Neural progenitor cell (in vitro differentiated cells): ENCODE results near the gene DHCR24. TPM values are rescaled to one million over a fixed set of nuclear protein-coding genes. Genes with fewer than 3 reads are reported as not detected.

Source experiments
- DNase-seq: peaks from one replicate; pipeline ENCODE4 v3.0.0-alpha.2; 2016; ENCODE audit warnings: low spot score
- H2AFZ ChIP-seq: fragments of 200-600 bp; sonication (generic); replicated peaks from 2 replicates; pipeline ENCODE4 v1.6.1; 2016; ENCODE audit warnings: antibody characterized with exemption
- H3F3A ChIP-seq: fragments of 200-600 bp; sonication (generic); 2 replicates; pipeline ENCODE4 v1.6.1; 2016; ENCODE audit warnings: antibody characterized with exemption, low read depth
- H3K27ac ChIP-seq: fragments of 200-600 bp; sonication (generic); 2 replicates; pipeline ENCODE4 v1.5.1; 2016; ENCODE audit warnings: mild to moderate bottlenecking
- H3K27me3 ChIP-seq: fragments of 200-600 bp; sonication (generic); 2 replicates; pipeline ENCODE4 v1.6.1; 2016; ENCODE audit warnings: mild to moderate bottlenecking, moderate library complexity
- H3K36me3 ChIP-seq: fragments of 200-600 bp; sonication (generic); 2 replicates; pipeline ENCODE4 v1.5.1; 2016
- H3K4me1 ChIP-seq: fragments of 200-600 bp; sonication (generic); 2 replicates; pipeline ENCODE4 v1.6.1; 2016; ENCODE audit warnings: mixed run types
- H3K4me2 ChIP-seq: fragments of 200-600 bp; sonication (generic); 2 replicates; pipeline ENCODE4 v1.6.1; 2016
- H3K4me3 ChIP-seq: fragments of 200-600 bp; sonication (generic); 2 replicates; pipeline ENCODE4 v1.5.1; 2016
- H3K79me2 ChIP-seq: fragments of 200-600 bp; sonication (generic); 2 replicates; pipeline ENCODE4 v1.6.1; 2016; ENCODE audit warnings: low read depth
- H3K9ac ChIP-seq: fragments of 200-600 bp; sonication (generic); 2 replicates; pipeline ENCODE4 v1.6.1; 2016
- H3K9me3 ChIP-seq: fragments of 200-600 bp; sonication (generic); 2 replicates; pipeline ENCODE4 v1.5.1; 2016; ENCODE audit warnings: low read depth
- H4K20me1 ChIP-seq: fragments of 200-600 bp; sonication (generic); 2 replicates; pipeline ENCODE4 v1.6.1; 2016; ENCODE audit warnings: low read depth
- H3K27ac Mint-ChIP-seq: 3 replicates; pipeline ENCODE4 v1.8.0; 2021; ENCODE audit warnings: mixed read lengths
- H3K27me3 Mint-ChIP-seq: 2 replicates; pipeline ENCODE4 v1.8.0; 2022; ENCODE audit warnings: low read depth, mild to moderate bottlenecking, inconsistent platforms, moderate library complexity, mixed read lengths; ENCODE audit not compliant: insufficient read depth
- H3K36me3 Mint-ChIP-seq: 3 replicates; pipeline ENCODE4 v1.8.0; 2021; ENCODE audit warnings: mixed read lengths
- H3K4me1 Mint-ChIP-seq: 3 replicates; pipeline ENCODE4 v1.8.0; 2021; ENCODE audit warnings: mixed read lengths
- H3K4me3 Mint-ChIP-seq: 3 replicates; pipeline ENCODE4 v1.8.0; 2021; ENCODE audit warnings: mild to moderate bottlenecking, moderate library complexity, mixed read lengths
- H3K9me3 Mint-ChIP-seq: 3 replicates; pipeline ENCODE4 v1.8.0; 2020; ENCODE audit warnings: mixed read lengths
- EZH2 ChIP-seq: fragments of 200-600 bp; sonication (generic); IDR thresholded peaks from 2 replicates; pipeline ENCODE4 v1.6.1; 2017; ENCODE audit warnings: antibody characterized with exemption, mild to moderate bottlenecking, moderate library complexity
- EZH2phosphoT487 ChIP-seq: fragments of 200-600 bp; sonication (generic); IDR thresholded peaks from 2 replicates; pipeline ENCODE4 v1.6.1; 2017; ENCODE audit warnings: antibody characterized with exemption
- total RNA-seq: library from RNA; depleted of rRNA; stranded (reverse); fragments of >200 nt; gene quantifications from 2 replicates; pipeline ENCODE4 v1.2.3, GENCODE V29; 2015; ENCODE audit warnings: low replicate concordance
- TF ChIP-seq, protein P1 (sequence below): fragments of 200-600 bp; sonication (generic); IDR thresholded peaks from 2 replicates; pipeline ENCODE4 v1.5.1; 2017; ENCODE audit warnings: antibody characterized with exemption, mild to moderate bottlenecking

The DHCR24 gene
- total RNA-seq, 1 donor from 2014 or later: 94.5 TPM

GRCh38 chr1:54850069-54850730, 36.8 kb downstream of the DHCR24 start:
- no peaks in the 10 kb centered on the region for H3K9me3 Mint-ChIP-seq
- Histone ChIP-seq H3K79me2 (no peaks in the 10 kb centered on the region), H3K9ac (no peak overlapping the region), H2AFZ (no peak overlapping the region), H3K27me3 (no peaks in the 10 kb centered on the region), H3F3A (peaks cover 4% of the 10 kb centered on the region), H3K9me3 (no peaks in the 10 kb centered on the region), H3K27ac (no peak overlapping the region), H3K4me2 (no peak overlapping the region), H3K4me3 (no peak overlapping the region), H4K20me1 (no peaks in the 10 kb centered on the region), H3K36me3 (no peaks in the 10 kb centered on the region), H3K4me1 (no peaks in the 10 kb centered on the region)
- peaks cover 5% of the 10 kb centered on the region for H3K27me3 Mint-ChIP-seq
- H3K4me3 Mint-ChIP-seq: no peak overlapping the region
- peaks cover 59% of the 10 kb centered on the region for H3K36me3 Mint-ChIP-seq
- H3K4me1 Mint-ChIP-seq: no peaks in the 10 kb centered on the region
- no peak overlapping the region for H3K27ac Mint-ChIP-seq
- TF ChIP-seq, protein P1, sequence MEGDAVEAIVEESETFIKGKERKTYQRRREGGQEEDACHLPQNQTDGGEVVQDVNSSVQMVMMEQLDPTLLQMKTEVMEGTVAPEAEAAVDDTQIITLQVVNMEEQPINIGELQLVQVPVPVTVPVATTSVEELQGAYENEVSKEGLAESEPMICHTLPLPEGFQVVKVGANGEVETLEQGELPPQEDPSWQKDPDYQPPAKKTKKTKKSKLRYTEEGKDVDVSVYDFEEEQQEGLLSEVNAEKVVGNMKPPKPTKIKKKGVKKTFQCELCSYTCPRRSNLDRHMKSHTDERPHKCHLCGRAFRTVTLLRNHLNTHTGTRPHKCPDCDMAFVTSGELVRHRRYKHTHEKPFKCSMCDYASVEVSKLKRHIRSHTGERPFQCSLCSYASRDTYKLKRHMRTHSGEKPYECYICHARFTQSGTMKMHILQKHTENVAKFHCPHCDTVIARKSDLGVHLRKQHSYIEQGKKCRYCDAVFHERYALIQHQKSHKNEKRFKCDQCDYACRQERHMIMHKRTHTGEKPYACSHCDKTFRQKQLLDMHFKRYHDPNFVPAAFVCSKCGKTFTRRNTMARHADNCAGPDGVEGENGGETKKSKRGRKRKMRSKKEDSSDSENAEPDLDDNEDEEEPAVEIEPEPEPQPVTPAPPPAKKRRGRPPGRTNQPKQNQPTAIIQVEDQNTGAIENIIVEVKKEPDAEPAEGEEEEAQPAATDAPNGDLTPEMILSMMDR: no peak
- no peak for TF ChIP-seq EZH2
- no peak for TF ChIP-seq EZH2phosphoT487
- DNase-seq: no peak

GRCh38 chr1:54849219-54850068, 37.6 kb downstream of the DHCR24 start:
- Histone ChIP-seq H2AFZ (no peak overlapping the region), H3K36me3 (no peaks in the 10 kb centered on the region), H3K4me3 (no peak overlapping the region), H3K9ac (no peak overlapping the region), H3K4me2 (no peak overlapping the region), H3K27me3 (no peaks in the 10 kb centered on the region), H4K20me1 (no peaks in the 10 kb centered on the region), H3K79me2 (no peaks in the 10 kb centered on the region), H3K27ac (no peak overlapping the region), H3K9me3 (no peaks in the 10 kb centered on the region), H3F3A (peaks cover 4% of the 10 kb centered on the region), H3K4me1 (no peaks in the 10 kb centered on the region)
- H3K4me1 Mint-ChIP-seq: no peaks in the 10 kb centered on the region
- H3K36me3 Mint-ChIP-seq: peaks cover 57% of the 10 kb centered on the region
- no peak for DNase-seq
- no peak for TF ChIP-seq EZH2phosphoT487
- TF ChIP-seq EZH2: no peak
- TF ChIP-seq, protein P1: no peak
- no peak overlapping the region for H3K27ac Mint-ChIP-seq
- H3K9me3 Mint-ChIP-seq: no peaks in the 10 kb centered on the region
- H3K4me3 Mint-ChIP-seq: no peak overlapping the region
- peaks cover 5% of the 10 kb centered on the region for H3K27me3 Mint-ChIP-seq

GRCh38 chr1:54848134-54848948, 38.7 kb downstream of the DHCR24 start:
- H2AFZ ChIP-seq: no peak overlapping the region
- no peaks in the 10 kb centered on the region for H4K20me1 ChIP-seq
- peaks cover 4% of the 10 kb centered on the region for H3F3A ChIP-seq
- Mint-ChIP-seq H3K27ac (no peak overlapping the region), H3K27me3 (peaks cover 5% of the 10 kb centered on the region), H3K9me3 (no peaks in the 10 kb centered on the region), H3K4me1 (no peaks in the 10 kb centered on the region), H3K4me3 (no peak overlapping the region), H3K36me3 (peaks cover 48% of the 10 kb centered on the region)
- H3K4me1 ChIP-seq: no peaks in the 10 kb centered on the region
- H3K27ac ChIP-seq: no peak overlapping the region
- no peak overlapping the region for H3K4me2 ChIP-seq
- H3K9ac ChIP-seq: no peak overlapping the region
- no peak for DNase-seq
- TF ChIP-seq EZH2 (no peak), EZH2phosphoT487 (no peak)
- TF ChIP-seq, protein P1: no peak
- H3K27me3 ChIP-seq: no peaks in the 10 kb centered on the region
- H3K36me3 ChIP-seq: no peaks in the 10 kb centered on the region
- H3K9me3 ChIP-seq: no peaks in the 10 kb centered on the region
- no peak overlapping the region for H3K4me3 ChIP-seq
- no peaks in the 10 kb centered on the region for H3K79me2 ChIP-seq
